HTR-8/SVneo (cell line): ENCODE results near the gene ZDHHC24.

Experiments used
- DNase-seq: peaks from one replicate; pipeline ENCODE4 v3.0.0; 2011; ENCODE audit warnings: low spot score, mixed read lengths; ENCODE audit not compliant: insufficient read length
- FAIRE-seq: peaks from 2 replicates; lab custom pipeline; 2011; peaks lifted over from hg19 to GRCh38; lab: Jason Lieb, UNC

ZDHHC24 gene

DNA sequence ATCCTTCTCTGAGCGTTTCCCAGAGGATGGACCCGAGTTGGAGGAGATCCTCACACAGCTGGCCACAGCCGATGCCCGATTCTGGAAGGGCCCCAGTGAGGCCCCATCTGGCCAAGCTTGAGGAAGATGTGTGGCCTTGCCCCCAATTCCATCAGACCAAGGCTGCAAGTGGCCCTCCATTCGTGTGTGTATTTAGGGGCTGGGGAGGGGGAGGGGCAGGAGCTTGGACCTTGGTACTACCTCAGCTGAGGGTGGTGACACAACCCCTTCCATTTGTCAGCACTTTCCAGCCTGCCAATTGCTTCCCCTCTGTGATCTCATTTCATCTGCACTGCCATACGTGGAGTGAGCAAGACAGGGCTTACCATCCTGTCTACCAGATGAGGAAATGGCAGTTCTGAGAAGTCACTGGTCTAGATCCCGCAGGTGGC is 36.7 kb downstream of the ZDHHC24 start:
- peak; percentile 58 for FAIRE-seq
- no peak for DNase-seq

DNA sequence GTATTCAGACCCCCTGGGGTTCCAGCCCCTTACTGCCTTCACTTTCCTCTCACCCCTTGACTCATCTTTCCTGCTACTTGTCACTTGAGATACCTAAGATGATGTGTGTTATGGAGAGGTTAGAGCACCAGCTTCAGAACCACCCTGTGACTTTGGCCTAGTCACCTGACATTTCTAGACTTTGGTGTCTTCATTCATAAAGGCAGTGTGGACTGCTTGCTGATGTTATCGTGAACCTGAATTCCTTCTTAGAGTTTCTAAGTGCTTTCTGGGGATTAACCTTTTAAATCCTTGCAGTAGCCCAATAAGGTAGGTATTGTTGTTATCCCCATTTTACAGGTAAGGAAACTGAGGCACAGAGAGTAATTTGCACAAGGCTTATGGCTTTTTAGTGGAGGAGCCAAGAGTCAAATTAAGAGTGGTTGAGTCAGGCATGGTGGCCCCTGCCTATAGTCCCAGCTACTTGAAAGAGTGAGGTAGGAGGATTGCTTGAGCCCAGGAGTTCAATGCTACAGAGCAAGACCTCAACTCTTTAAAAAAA is 40.5 kb downstream of the ZDHHC24 start:
- no peak for FAIRE-seq
- no peak for DNase-seq

DNA sequence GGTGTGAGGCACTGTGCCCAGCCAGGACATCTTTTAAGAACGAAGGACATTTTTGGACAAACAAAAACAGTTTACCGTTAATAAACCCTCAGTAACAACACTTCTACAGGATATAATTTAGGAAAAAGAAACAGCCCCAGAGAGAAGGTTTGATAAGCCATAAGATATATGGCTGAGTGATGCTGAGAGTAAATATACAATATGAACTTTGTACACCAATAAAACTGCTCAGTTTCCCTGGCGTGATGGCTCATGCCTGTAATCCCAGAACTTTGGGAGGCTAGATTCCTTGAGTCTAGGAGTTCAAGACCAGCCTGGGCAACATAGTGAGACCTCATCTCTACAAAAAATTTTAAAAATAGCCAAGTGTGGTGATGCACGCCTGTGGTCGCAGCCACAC is 47.3 kb downstream of the ZDHHC24 start:
- DNase-seq (no peak), FAIRE-seq (no peak)

DNA sequence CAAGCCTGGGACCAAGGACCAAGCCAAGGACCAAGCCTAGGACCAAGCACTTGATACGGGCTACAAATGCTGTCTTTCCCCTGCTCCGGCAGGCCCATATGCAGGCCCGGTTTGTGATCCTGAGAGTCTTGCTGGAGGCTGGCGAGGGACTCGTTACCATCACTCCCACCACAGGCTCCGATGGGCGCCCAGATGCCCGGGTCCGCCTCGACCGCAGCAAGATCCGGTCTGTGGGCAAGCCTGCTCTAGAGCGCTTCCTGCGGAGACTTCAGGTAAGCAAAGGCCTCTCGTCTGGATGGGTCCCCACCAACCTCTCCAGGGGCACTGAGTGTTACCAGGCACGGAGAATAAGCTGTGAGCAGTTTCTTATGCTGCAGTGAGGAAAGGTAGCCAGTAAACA is 48.6 kb downstream of the ZDHHC24 start:
- FAIRE-seq, result no peak
- no peak for DNase-seq

DNA sequence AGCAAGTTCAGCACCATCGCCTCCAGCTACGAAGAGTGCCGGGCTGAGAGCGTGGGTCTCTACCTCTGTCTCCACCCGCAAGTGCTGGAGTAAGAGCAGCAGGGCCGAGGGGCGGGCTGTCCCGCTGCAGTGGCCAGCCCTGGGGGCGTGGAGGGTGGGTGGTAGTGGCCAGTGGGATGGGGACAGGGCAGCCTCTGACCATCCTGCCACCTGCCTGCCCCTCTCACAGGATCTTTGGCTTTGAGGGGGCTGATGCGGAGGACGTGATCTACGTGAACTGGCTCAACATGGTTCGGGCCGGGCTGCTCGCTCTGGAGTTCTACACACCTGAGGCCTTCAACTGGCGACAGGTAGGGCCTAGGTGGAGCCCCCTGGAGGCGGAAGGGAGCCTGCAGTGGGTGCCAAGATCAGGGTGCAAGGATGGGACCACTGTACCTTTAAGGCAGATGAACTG is 50.4 kb downstream of the ZDHHC24 start:
- FAIRE-seq, result no peak
- no peak for DNase-seq

DNA sequence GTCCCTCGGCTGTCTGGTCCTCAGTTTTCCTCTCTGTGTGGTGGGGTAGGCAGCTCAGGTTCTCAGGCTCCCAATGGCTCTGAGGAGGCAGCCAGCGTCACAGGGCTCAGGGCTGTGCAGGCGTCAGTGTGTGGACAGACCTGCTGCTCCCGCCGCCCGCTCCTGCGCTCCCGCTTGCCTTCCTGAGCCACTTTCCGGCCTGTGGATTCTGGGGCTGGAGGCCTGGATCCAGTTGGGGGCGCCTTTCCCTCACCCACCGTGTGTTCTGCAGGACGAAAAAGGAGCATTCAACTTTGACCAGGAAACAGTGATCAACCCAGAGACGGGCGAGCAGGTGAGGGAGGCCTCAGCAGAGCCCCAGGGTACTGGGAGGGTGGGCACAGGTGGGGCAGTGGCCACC is 50.9 kb downstream of the ZDHHC24 start:
- FAIRE-seq, result peak; percentile 9

DNA sequence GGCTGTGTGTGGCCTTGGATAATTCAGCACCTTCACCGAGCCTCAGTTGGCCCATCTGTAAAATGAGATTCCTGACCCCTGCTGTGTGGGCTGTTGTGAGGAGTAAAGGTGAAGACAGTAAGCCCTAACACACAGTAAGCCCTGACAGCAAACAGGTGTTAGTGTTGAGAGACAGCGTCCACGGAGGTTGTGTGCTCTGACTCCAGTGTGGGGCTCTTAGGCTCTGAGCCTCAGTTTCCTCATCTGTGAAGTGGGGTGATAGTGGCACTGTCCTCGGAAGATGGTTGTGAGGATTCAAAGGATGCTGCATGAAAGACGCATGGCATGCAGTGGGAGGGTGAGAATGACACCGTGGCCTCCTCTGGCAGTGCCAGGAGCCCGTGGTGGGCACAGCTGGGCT is 51.4 kb downstream of the ZDHHC24 start:
- no peak for FAIRE-seq

More for the DNA sequence above, 50.9 kb downstream of the ZDHHC24 start:
- DNase-seq, result no peak

DNA sequence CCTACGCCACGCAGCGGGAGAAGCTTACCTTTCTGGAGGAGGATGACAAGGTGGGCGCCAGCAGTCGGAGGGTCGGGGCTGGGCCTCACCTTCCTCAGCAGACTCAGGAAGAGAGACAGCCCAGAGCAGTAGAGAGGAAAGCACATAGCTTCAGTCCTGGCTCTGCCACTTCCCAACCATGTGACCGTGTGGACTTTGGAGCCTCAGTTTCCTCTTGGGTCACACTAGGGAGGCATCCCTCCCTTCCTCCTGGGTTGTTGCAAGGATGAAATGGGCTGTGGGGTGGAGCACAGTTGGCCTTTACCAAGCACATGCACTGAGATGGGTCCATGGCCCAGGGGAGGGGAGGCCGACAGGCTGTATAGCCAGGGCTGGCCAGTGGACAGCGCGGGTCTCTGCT is 52.7 kb downstream of the ZDHHC24 start:
- DNase-seq (no peak), FAIRE-seq (no peak)

More for the DNA sequence above, 51.4 kb downstream of the ZDHHC24 start:
- DNase-seq, result no peak

DNA sequence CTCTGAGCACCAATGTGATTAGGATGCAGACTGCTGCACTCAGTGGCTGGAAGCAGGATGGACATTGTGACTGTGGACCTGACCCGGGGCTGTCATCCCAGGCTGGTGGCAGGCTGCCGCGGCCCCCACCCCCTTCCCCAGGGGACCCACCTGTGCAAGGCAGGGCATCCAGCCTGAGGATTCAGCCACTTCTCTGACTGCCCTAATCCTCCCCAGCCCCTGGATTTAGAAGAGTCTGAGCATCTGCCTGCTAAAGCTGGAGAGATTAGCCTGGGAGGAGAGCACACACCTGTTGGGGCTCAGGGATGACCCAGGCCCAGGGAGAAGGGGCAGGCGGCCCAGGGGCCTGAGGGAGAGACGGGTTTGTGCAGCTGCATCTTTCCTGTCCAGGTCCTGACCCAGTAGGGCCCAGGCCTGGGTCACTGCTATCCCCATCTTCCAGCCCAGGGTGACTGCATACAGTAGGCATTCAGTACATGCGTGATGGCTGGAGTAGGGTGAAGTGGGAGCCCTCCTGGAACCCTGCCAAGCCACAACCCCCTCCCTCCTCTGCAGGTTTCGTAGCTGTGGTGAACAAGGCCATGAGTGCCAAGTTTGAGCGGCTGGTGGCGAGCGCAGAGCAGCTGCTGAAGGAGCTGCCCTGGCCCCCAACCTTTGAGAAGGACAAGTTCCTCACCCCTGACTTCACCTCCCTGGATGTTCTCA is 53.5 kb downstream of the ZDHHC24 start:
- peak; percentile 57 for FAIRE-seq
- no peak for DNase-seq

DNA sequence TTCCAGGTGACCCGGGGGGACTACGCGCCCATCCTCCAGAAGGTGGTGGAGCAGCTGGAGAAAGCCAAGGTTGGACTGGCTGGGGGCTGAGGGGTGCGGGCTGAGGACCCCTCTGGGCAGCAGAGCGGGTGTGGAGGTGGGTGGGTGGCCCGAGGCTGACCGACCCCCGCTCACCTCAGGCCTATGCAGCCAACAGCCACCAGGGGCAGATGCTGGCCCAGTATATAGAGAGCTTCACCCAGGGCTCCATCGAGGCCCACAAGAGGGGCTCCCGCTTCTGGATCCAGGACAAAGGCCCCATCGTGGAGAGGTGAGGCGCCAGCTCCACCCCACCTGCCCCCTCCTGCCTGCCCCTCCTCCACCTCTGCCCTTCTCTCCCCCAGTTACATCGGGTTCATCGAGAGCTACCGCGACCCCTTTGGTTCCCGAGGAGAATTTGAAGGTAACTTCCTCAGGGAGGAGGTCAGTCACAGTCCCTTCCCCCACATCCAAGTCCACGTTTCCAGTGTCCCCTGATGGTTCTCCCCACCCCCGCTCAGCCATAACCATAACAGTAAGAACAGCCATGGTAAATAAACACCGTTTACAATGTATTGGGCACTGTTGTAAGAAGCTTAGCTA is 54.4 kb downstream of the ZDHHC24 start:
- FAIRE-seq, result peak; percentile 20
- DNase-seq, result no peak

DNA sequence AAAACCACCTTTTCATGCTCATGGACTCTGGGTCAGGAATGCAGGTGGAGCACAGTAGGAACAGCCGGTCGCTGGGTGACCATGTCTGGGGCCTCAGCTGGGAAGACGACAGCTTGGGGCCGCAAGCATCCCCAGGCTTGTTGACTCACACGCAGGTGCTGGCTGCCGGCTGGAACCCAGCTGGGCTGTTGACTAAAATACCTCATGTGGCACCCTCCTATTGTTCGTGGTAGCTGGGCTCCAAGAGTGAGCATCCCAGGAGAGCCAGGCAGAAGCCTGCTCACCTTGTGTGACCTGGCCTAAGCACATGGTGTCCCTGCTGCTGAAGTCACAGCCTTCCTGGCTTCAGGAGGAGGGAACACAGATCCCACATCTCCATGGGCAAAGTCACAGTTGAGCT is 56.2 kb downstream of the ZDHHC24 start:
- FAIRE-seq, result no peak
- no peak for DNase-seq

DNA sequence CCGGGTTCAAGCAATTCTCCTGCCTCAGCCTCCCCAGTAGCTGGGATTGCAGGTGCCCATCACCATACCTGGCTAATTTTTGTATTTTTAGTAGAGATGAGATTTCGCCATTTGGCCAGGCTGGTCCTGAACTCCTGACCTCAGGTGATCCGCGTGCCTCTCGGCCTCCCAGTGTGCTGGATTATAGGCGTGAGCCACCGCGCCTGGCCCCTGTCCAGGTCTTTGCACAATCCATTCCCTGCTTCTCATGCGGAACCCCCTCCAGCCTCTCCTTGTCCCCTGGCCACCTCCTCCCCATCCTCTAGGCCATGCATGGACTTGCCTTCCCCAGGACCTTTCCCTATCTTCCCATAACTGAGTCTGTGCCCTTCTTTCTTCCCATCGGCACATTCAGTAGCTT is 56.9 kb downstream of the ZDHHC24 start:
- DNase-seq (no peak), FAIRE-seq (peak; percentile 87)

DNA sequence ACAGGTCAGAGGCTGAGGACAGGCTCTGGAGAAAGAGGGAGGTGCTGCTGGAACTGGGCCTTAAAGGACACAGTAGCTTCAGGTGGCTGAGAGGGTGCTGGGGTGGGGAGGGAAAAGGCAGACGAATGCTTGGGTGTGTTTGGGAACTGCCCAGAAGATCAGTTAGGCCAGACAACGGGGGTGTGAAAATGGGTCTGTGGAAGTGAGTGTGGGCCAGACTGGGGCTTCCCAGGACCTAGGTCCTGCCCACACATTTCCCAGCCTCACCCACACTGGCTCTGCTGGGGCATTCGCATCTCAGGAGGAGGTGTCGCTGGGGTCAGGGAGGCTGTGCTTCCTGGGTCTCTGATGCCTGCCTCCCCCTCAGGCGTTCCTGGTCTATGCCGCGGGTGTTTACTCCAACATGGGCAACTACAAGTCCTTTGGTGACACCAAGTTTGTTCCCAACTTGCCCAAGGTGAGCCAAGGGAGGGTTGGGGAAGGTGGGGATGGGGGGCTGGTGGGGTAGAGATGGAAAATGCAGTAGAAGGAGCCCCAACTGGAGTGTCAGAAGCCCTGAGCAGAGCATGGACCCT is 61.0 kb downstream of the ZDHHC24 start:
- FAIRE-seq, result no peak
- no peak for DNase-seq

DNA sequence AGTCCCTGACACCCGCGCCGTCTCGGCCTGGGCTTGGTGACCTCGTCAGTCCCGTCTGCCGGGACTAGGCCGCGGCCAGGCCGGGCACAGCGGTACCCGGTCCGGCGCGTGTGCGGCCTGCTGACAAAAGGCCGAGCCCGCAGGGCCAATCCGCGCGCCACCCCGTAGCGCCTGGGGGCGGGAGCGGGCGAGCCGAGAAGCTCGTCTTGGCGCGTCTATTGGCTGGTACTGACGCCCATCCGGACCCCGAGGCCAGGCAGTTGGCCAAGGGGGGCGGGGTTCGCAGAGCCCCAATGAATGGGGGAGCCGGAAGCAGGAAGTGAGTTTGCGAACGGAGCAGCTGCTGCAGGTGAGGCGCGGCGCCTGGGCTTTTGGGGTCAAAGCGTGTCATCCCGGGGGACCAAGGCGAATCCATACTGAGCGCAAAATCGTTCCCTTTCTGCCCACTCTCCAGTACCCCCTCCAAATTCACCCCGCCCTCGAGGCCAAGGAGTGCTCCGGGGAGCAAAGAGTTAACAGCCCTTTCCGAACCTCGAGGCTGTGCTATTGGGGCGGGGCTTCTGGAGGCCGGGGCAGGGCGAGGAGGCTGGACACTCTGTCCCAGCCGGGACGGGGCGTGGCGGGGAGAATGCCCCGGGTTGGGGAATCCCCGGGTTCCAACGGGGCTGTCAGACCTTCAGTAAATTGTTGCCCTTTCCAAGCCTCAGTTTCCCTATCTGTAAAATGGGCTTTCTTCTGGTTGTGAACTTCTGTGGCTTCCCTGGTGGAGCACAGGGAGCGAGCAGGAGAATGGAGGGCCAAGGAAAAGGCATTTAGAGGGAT is 65.5 kb downstream of the ZDHHC24 start, which contains the start of gene DPP3:
Gene DPP3 (plus strand): TSS at position 318 of the 822 bp plus-strand sequence. CDS start 1,767 bp downstream, outside the sequence.
- DNase-seq, result peak; percentile 100
- FAIRE-seq, result peak; percentile 99

DNA sequence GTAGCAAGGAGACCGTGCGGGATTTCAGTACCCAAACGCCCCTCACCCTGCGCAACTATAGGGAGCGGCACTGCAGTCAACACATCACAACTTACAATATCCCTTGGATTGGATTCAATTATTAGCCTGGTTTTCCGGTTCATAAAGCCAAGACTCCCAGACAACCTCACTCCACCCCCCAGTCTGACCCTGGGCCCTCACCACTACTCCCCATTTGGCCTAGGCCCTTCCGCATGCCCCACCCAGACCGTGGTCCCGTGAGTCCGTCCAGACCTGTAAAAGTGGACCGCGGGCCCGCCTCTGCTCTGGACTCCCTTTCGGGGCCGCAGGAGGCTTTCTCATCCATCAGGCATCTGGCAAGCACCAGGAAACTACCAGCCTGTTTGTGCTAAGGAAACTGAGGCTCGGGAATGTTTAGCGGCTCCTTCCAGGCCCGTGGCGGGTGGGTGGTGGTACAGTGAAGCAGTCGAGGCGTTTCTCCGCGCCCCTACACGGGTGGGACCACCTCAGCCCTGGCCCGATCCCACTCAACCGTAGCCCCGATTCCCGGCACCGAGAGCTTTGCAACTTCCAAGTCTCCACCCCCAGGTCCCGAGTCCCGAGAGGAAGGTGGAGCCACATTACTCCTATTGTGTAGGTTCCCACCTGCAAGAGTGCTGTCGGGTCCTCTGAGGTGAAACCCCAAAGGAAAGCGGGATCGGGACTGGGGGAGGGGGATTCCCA is 66.3 kb downstream of the ZDHHC24 start:
- FAIRE-seq, result peak; percentile 26
- peak; percentile 85 for DNase-seq

DNA sequence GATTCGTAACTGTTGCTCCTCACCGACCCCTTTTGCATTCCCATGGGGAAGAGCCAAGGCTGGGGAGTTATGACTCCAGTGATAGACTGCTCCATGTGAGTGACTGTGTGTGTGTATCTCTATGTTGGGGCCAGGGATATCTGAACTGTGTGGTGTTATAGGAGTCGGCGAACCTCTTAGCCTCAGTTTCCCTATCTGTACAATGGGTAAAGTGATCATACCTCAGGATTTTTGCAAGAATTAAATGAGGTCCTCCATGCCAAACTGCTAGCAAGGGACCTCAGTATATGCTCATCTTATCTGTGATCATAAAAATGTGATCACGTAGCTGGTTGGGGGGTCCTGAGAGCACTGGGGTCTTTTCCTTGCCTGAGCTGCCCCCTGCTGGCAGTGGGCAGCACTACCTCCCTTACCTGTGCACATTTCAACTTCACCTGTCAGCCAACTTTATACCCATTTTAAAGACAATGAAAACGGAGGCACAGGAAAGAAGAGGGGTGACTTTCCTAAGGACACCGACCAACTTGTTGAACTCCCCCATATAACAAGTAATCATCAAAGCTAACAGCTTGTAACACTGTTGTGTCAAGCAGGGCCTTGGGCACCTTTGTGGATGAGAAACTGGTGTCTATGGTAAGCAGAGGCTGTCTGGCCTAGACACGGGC is 67.0 kb downstream of the ZDHHC24 start:
- FAIRE-seq, result peak; percentile 89

DNA sequence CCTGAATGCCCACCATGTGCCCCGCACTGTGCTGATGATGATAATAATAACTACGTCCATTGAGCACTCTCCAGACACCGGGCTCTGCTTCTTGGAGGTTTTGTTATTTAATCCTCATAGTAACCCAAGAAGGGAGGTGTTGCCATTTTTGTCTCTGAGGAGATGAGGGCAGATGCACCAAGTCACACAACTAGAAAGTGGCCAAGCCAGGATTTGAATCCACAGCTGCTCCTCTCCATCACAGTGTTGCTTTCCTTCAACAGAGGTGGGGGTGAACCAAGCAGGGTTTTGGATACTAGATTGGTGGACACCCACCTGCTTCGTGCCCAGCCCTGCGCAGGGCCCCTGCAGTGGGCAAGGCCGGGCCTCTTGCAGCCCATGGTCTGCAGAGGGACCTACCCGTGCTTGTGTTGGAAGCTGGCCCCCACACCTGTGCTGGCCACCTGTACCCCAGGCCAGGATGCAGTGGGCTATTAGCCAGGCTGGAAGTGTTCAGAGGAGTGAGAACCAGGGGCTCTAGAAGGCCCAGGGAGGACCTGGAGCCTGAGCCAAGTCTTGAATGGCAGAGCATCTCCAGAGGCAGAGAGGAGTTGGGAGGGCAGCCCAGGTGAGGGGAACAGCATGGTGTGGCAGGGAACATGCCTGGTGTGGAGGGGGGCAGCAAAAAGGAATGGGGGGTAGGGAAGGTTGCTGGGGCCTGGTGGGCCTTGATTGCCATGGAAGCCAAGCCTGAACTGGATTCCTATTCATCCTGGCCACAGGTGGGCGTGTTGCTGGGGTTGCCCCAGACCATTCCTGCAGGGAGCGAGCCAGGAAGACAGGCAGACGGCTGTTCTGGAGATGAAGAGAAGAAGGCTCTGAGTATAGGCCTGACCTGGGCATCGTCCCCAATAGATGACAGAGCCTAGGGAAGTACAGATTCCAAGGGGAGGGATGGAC is 68.3 kb downstream of the ZDHHC24 start:
- no peak for DNase-seq
- FAIRE-seq, result peak; percentile 55

More for the DNA sequence above, 67.0 kb downstream of the ZDHHC24 start:
- peak; percentile 59 for DNase-seq

DNA sequence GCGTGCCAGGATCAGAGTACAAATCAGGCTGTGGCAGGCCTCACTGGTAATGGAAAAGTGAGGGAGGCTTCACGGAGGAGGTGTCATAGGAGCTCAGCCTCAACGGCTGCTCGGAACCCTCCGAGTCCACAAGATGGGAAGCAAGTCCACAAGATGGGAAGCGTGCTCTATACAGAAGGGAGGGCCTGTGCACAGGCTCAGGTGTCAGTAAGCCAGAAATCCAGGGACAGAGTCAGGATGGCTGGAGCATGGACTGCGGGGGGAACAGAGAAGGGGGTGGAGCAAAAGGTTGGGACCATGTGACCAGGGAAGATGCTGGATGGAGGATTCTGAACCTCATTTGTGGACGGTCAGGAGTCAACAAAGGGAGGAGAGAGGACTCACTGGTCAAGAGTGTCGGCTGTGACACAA is 69.0 kb downstream of the ZDHHC24 start:
- DNase-seq, result no peak
- FAIRE-seq, result peak; percentile 28
